Measurements from ENCODE around the gene FAM90A26.
"Not testable (repeated sequence)": the region's sequence is repeated elsewhere in the genome, so short reads cannot be mapped to it uniquely, and the experiment has no call there.

Gene FAM90A26, protein sequence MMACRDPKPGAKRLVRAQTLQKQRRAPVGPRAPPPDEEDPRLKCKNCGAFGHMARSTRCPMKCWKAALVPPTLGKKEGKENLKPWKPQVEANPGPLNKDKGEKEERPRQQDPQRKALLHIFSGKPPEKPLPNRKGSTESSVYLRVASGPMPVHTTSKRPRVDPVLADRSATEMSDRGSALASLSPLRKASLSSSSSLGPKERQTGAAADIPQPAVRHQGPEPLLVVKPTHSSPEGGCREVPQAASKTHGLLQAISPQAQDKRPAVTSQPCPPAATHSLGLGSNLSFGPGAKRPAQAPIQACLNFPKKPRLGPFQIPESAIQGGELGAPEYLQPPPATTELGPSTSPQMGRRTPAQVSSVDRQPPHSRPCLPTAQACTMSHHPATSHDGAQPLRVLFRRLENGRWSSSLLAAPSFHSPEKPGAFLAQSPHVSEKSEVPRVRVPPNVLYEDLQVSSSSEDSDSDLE
- total RNA-seq: 0 to 0.07 reads per million in 2 donors

DNA sequence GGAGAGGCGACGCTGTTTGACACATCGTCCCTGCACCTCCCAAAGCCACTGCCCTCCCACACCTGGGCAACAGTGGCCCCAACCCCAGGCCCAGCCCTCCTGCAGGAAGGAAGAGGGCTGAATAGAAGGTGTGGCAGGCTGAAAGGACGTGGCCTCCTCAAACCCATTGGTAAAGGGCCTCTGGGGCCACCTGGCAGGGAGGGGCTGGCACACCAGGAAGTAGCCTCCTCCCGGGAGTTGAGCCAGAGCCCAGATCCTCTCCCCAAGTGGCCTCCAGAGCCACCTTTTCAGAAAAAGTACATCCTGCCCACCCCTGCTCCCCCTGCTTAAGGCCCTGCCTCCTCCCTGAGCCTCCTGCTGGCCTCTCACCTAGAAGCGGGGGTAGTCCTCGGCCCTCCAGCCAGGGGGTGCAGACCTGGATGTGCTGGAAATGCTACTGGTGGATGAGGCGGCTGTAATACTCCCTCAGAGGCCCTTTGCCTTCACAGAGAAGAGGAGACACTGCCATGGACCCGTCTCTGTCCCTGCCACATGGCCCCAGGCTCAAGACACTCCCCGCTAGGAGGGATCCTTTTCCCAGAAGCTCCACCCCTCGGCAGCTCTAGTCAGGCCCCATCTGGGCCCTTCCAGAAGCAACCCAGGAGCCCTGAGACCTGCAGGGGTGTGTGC is at the start of gene FAM90A26:
Gene FAM90A26, plus strand, starts transcription at position 619 of the 669 bp plus-strand sequence. CDS start 2,764 bp downstream, outside the sequence.
- not testable (repeated sequence) for DNase-seq

DNA sequence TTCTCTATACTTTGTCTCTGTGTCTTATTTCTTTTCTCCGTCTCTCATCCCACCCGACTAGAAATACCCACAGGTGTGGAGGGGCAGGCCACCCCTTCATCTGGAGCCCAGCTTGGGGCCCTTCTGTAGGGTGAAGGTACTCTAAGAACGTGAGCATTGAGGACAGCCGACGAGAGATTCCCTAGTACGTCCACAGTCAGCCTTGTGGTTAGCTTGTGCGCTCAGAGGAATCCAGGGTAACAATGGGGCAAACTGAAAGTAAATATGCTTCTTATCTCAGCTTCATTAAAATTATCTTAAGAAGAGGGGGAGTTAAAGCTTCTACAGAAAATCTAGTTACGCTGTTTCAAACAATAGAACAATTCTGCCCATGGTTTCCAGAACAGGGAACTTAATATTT is 47.5 kb upstream of the FAM90A26 start:
- DNase-seq: not testable (repeated sequence)

DNA sequence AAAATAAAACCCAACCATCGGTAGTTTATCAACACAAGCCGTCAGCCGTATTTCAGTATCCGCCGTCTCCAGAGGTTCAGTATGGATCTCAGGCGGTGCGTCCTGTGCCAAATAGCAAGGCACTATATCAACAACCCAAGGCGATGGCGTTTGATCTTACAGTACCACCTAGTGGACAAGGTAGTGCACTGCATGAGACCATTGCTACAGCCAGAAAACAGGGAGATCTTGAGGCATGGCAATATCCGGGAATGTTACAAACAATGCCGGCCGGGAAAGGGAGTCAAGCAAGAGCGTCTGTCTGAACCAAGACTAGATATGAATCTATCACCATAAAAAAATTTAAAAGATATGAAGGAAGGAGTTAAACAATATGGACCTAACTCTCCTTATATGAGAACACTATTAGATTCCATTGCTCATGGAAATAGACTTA is 46.6 kb upstream of the FAM90A26 start:
- DNase-seq: peak; percentile 1

DNA sequence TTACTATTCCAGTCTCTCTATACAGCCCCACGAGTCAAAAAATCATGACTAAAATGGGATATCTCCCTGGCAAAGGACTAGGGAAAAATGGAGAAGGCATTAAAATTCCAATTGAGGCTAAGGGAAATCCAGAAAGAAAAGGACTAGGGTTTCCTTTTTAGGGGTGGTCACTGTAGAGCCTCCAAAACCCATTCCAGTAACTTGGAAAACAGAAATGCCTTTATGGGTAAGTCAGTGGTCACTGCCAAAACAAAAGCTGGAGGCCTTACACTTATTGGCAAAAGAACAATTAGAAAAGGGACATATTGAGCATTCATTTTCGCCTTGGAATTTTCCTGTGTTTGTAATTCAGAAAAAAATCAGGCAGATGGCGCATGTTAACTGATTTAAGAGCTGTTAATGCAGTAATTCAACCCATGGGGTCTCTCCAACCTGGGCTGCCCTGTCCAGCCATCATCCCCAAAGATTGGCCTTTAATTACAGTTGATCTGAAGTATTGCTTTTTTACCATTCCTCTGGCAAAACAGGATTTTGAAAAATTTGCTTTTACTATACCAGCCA is 44.5 kb upstream of the FAM90A26 start:
- not testable (repeated sequence) for DNase-seq

DNA sequence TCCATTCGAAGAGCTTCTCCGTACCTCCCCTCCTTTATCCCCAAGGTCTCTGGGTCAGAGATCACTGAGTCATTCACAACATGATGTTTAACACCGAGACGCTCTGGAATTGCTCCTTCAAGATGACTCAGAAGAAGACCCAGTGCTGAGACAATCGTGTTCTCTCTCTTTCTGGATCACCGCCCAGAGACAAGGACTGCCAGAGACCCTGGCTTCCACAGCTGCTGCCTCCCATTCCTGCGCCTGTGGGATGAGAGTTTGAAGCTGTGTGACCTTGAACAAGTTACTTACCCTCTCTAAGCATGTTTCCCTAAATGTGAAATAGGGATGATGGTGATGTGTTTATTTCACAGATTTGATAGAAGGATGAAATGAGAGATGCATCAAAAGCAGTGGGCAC is 38.8 kb upstream of the FAM90A26 start:
- not testable (repeated sequence) for DNase-seq

DNA sequence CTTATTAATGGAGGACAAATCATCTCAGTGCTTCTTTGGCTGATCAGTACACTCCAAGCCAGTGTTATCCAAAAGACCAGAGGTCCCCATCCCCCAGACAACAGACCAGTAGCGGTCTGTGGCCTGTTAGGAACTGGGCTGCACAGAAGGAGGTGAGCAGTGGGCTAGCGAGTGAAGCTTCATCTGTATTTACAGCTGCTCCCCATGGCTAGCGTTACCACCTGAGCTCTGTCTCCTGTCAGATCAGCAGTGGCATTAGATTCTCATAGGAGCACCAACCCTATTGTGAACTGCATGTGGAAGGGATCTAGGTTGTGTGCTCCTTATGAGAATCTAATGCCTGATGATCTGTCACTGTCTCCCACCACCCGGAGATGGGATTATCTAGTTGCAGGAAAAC is 37.4 kb upstream of the FAM90A26 start:
- not testable (repeated sequence) for DNase-seq

DNA sequence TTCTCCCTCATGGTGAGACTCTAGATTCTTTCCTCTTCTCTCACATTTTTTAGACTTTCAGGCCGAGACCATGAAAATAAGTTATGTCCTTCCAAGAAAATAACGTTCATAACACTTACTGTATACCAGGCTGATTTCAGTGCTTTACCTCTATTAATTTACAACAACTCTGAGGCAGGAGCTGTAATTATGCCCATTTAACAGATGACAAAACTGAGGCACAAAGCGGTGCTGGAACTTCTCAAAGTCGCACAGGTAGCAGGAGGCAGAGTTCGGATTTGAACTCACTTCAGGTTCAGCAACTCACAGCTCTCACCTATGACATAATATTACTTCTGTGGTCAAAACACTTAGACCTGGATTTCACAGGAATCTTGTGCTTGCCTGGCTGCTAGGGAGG is 36.2 kb upstream of the FAM90A26 start:
- not testable (repeated sequence) for DNase-seq

DNA sequence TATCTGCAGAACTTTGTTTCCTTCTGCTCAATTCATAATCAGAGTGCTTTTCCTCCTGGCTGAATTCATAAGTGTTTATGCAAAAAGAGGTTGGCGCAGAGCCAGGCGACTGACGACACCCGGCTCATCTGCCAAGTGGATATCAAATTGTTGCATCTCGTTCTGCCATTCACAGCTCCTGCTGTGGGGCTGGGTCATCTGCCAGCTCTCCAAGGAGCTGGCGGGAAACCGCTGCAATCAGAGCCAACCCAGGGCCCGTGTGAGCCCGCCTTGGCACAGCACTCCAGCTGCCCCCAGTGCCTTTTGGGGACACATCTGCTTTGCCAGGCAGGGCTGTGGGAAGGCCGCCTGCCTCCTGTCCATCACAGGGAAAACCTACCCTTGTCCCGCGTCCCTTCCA is 35.7 kb upstream of the FAM90A26 start:
- DNase-seq: not testable (repeated sequence)

DNA sequence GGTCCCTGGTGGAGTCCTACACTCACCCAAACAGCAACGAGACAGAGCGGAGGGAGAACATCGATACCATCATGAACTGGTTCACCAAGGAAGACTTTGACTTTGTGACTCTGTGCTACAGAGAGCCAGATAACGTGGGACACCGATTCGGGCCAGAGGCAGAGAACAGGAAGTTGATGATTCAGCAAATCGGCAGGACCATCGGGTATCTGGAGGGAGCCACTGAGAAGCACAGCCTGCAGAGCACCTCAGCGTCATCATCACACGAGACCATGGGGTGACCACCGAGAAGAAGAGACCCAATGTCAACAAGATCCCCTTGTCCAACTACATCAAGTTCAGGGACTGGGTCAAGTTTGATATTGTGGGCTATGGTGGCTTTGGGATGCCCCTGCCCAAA is 29.2 kb upstream of the FAM90A26 start:
- DNase-seq: not testable (repeated sequence)

DNA sequence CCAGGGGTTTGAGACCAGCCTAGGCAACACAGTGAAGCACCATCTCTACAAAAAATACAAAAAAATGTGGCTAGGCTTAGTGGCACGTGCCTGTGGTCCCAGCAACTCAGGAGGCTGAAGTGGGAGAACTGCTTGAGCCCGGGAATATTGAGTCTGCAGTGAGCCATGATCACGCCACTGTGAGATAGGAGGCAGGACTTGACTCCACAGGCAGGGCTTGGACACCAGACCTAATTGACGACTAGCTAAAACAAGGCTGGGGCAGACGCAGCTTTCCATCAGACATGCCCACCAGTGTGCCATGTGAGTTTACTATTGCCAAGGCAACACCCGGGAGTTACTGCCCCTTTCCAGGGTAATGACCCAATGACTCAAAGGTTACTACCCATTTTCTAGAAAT is 27.4 kb upstream of the FAM90A26 start:
- DNase-seq: not testable (repeated sequence)

DNA sequence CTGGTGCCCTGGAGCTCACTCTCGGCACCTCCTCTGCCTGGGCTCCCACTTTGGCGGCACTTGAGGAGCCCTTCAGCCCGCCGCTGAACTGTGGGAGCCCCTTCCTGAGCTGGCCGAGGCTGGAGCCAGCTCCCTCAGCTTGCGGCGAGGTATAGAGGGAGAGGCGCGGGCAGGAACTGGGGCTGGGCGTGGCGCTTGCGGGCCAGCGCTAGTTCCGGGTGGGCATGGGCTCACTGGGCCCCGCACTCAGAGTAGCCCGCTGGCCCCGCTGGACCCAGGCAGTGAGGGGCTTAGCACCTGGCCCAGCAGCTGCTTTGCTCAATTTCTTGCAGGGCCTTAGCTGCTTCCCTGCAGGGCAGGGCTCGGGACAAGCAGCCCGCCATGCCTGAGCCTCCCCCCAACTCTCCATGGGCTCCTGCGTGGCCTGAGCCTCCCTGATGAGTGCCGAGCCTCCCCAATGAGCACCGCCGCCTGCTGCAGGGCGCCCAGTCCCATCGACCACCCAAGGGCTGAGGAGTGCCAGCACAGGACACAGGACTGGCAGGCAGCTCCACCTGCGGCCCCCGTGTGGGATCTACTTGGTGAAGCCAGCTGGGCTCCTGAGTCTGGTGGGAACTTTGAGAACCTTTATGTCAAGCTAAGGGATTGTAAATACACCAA is 26.7 kb upstream of the FAM90A26 start:
- no peak for DNase-seq

DNA sequence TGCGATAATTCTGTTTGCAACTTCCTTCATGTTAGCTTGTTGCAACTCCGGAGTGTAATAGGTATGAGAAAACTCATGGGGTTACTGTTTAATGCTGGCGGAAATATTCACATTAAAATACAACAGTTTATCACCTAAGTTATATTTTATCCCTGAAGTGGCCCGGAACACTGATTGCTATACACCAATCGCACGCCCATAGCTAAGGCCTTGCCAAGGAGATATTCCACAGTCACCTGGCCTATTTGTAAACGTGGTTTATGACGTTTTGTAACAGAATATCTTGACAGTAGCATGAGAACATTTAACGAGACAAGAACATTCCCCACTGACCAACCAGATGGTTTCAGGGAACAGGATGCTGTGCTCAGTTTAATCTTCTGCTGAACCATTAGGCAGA is 23.2 kb upstream of the FAM90A26 start:
- no peak for DNase-seq

DNA sequence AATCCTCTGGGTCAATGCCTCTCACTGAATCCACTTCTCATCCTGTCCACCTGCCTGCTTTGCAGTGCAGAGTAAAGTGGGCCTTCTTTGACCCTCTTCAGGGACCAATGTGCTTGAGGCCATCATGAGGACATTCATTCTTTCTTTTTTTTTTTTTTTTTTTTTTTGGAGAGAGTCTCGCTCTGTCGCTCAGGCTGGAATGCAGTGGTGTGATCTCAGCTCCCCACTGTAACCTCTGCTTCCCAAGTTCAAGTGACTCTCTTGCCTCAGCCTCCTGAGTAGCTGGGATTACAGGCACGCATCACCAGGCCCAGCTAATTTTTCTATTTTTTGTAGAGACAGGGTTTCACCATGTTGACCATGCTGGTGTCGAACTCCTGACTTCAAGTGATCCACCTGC is 22.8 kb upstream of the FAM90A26 start:
- not testable (repeated sequence) for DNase-seq

DNA sequence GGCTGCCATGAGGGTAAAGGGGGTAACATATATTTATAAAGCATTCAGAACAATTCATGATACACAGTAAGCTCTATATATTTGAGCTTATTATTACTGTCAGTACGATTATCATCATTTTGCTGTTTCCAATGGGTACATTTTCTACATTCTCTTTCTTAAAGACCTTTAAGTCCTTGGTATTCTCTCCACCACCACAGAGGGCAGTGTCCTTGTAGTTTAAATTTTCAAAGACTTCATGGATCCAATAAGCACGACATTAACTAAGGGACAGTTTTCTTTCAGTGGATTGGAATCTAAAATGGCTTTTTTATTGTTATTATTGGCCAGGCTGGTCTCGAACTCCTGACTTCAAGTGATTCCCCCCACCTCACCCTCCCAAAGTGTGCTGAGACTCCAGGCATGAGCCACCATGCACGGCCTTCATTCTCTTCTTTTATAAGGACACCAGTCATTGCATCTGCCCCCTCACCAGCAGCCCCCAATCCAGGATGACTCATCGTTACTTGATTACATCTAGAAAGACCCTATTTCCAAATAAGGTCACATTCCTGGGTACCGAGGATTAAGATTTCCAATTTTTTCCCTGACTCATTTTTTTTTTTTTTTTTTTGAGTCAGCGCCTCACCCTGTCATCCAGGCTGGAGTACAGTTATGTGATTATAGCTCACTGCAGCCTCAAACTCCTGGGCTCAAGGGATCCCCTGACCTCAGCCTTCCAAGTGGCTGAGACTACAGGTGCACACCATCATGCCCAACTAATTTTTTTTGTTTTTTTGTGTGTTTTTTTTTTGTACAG is 21.4 kb upstream of the FAM90A26 start:
- DNase-seq: not testable (repeated sequence)

DNA sequence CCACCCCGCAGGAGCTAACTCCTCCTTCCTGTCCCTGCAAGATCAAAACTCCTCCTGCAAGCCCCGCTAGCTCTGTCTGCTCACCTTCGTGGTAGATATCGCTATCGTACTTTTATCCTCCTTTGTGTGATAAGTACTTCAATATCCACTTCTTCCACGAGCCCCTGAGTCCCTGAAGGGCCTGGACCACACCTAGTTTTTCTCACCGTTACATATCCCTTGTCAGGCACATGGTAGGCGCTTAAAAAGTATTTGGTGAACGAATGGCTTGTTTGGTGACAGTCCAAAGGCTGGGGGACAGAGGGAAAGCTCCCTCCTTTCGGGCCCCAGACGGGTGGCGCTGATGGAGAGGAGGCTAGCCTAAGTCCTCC is 18.4 kb upstream of the FAM90A26 start:
- DNase-seq: not testable (repeated sequence)

DNA sequence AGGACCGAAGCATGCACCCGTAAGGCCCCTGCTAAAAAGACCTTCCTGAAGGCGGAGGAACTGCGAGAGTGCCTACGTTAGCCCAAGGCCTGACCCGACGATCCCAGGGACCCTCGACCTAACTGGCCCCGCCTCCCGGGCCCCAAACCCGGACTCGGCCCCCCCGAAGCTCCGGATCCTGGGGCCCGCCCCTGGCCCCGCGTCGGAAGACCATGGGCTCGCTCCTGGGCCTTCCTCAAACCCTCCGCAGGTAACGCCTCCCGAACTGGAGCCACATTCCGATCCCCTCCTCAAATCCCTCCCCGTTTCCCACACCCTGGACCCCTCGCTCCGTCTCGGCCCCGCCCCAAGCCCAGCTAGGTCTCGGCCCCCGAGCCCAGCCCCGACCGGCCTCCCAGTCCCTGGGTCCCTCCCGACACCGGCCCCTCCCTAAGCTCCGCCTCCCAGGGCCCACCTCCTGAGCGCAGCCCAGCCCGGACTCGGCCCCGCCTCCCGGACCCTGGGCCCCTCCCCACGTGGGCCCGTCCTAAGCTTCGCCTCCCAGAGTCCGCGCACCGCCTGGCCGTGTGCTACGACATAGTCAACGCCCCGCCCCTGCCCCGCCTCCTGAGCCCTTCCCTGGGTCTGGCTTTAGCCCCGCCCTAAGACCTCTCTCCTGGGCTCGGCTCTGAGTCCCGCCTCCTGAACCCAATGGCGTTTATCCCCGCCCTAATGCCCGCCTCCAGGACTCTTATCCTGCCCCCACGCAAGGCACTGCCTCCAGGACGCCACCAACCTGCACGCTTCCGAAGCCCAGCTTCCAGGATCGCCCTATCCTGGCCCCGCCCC is 17.8 kb upstream of the FAM90A26 start:
- peak; percentile 88 for DNase-seq

DNA sequence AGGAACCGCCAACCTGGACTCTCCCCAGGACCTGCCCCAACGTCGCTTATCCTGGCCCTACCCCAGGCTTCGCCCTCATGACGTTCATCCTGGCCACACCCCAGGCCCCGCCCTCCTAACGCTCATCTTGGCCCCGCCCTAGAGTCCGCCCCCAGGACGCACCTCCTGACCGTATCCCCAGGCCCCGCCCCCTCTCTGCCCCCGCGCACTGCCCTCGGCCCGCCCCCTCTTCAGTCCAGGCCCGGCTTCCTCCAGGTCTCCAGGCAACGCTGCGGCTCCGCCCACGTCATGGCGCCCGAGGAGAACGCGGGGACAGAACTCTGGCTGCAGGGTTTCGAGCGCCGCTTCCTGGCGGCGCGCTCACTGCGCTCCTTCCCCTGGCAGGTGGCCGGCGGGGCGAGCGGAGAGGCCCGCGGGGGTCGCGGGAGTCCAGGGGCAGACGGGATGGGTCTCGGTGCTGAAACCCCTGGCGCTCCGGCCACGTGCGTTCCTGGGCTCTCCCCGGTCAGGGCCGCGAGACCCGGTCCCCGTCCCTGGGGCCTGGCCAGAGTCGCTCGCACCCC is 17.1 kb upstream of the FAM90A26 start:
- DNase-seq: peak; percentile 97

DNA sequence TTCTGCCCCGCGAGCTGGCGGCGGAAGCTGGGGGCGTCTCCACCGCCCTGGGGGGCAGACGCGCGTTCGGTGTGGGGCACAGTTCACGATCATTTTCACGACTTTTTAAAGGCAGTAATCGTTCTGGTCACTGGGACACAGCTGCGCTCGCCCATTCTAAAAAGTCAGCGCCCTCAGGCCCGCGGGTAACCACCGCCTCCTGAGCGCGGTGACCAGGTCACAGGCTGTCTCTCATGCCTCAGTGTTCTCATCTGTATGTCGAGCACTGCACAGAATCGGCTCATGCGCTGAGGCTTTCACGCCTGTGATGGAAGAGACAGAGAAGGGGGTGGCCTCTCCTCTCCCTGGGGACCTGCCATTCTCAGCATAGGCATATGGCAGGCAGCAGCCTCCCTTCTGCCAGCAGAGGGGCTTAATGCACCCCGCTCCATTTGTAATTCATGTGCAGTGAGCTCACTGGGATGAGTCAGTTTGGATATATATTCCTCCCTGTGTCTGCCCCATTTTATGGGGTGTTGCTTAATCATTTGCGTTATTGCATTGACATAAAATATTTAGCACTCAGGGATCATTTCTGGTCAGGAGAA is 16.5 kb upstream of the FAM90A26 start:
- not testable (repeated sequence) for DNase-seq

DNA sequence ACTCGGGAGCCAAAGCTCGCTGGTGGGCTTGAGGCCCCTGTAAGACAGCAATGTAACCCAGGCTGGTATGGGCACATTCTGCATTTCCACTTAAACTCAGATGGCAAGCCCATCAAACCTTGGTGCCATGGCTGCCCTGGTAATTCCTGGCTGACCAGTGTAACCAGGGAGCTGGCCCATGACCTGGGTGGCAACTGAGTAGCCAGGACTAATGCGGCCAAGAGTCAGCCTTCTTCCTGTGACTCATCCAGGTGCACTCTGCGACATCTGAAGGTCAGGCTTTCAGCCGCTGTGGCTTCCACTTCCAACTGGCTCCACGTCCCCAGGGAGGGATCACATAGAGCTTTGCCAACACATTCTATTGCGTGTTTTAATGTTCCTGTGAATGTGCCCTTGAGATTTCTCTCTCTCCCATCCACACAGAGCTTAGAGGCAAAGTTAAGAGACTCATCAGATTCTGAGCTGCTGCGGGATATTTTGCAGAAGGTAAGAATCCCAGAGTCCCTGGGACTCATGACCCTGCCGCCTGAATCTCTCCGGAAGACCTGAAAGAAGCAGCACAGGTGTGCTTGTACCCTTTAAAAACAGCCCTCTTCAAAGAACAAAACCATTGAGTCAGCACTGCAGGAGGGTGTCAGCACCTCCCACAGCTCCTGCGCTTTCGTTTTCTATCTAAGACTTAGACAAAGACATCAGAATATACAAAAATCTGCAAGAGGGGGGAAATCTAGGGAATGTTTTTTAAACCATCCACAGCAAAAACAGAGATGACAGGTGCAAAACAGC is 14.9 kb upstream of the FAM90A26 start:
- not testable (repeated sequence) for DNase-seq

DNA sequence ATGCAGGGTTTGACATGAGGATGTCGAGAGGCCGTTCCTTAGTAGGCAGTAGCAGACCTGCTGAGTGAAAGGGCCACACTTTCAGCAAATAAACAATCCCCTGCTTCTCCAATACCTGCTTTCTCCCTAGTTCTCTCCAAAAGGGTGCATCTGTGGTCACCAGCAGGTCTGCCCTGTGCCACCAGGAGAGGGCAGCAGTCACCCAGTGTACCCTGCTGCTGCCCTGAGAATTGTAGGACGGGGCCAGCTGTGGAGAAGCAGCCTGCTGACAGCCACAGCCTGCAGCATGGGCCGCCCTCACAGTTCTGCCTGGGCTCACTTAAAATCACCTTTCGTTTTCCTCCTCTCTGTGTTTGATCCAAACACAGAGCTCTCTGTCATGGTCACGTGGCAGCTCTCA is 11.8 kb upstream of the FAM90A26 start:
- not testable (repeated sequence) for DNase-seq
